NCI-H2107 treated with DMSO at 0.1 percent for 48 hours (cell line): ENCODE results near the gene GLP1R.

Source experiments
- DNase-seq: peaks from one replicate; lab custom pipeline; 2025; ENCODE audit not compliant: unreplicated experiment; lab: John Stamatoyannopoulos, UW

GLP1R gene

DNA sequence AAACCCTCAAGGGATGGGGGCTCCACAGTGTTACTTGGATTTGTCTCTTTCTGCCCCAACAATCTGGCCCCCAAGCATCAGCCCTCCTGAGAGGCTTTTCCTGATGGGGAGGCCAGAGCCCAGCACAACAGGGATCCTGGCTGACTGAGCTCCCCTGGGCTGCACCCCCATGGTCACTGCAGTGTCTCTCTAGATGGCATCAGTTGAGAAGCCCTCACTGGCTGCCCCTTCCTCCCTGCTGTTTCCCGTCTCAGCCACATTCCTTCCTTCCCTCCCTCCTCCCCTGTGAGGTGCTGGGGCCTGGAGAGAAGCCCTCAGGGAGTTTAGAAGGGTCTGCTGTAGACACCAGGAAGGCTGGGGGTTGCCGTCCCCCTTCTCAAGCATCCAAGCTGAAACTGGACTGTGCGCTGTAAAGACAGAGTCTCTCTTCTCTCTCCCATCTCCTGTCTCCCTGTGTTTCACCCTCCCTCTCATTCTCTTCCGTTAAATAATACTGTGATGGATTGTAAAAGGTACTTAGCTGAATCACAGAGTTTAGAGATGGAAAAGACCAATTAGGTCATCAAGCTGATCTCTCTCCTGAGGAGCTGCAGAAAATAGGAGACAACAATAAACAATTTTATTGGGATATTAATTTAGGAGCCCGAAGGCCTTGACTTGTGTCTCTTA lies 36.7 kb downstream of the GLP1R start:
- no peak for DNase-seq

DNA sequence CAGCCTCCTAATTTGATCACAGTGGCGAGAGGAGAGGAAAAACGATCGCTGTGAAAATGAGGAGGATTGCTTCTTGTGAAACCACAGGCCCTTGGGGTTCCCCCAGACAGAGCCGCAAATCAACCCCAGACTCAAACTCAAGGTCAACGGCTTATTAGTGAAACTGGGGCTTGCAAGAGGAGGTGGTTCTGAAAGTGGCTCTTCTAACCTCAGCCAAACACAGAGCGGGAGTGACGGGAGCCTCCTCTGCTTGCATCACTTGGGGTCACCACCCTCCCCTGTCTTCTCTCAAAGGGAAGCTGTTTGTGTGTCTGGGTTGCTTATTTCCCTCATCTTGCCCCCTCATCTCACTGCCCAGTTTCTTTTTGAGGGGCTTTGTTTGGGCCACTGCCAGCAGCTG lies 37.7 kb downstream of the GLP1R start:
- DNase-seq = no peak

DNA sequence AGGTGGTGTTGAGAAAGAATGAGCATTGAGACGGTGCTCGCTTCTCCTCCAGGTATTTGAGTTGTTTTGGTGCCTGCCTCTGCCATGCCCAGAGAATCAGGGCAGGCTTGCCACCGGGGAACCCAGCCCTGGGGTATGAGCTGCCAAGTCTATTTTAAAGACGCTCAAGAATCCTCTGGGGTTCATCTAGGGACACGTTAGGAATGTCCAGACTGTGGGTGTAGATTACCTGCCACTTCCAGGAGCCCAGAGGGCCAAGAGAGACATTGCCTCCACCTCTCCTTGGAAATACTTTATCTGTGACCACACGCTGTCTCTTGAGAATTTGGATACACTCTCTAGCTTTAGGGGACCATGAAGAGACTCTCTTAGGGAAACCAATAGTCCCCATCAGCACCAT lies 38.1 kb downstream of the GLP1R start:
- DNase-seq = no peak

GRCh38 chr6:39087197-39087596 lies 38.6 kb downstream of the GLP1R start:
- DNase-seq = no peak

DNA sequence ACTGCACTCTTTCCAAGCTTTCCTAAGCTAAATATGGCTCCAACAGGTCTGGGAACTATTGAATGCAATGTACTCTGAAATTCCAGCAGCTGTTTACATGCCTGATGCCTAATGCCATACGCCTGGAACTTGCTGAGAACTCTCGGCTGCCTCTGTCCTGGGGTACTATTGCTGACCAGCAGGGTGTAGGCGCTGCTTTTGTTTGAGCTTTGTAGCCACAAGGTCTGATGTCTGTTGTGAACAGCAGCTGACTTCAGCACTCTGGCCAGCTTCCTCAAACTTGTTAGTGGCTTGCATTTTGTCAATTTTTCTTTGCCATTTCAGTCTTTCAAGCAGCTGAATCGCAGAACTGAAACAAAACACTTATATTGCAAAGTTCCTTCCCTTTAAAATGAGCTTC lies 39.8 kb downstream of the GLP1R start:
- DNase-seq = no peak

DNA sequence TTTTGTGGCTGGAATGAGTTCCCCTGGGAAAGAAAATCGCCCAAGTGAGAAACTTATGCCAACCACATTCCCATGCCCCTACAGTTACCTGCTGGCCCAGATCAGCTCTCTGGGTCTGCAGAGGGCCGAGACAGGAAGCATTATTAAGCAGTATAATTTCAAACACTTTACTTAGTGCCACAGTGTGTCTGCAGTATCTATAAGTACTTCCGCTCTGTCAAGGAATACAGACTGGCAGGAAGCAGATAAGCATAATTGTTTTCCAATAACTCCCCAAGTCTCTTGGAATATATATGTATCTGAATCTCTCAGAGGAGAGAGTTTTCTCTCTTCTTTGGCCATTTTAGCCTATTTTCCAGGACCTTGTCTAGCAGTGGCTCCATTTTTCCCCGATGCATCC lies 41.5 kb downstream of the GLP1R start:
- no peak for DNase-seq

DNA sequence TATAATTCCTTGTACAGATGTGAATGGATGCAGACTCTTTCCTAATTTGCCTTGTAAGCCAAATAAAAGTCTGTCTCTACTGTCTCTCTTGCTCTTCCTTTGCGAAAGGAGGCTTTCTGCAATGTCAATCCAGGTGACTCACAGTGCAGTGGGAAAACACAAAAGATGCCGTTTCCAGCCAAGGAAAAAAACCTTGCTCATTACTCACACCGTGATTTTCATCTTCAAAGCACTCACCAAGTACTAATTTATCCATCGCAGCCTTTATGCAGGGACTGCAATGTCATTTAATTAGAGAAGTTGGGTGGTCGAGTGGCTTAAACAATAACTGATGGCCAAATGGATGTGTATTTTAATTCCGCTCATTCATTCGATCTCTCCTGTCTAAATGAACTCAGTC lies 42.6 kb downstream of the GLP1R start:
- DNase-seq = no peak

DNA sequence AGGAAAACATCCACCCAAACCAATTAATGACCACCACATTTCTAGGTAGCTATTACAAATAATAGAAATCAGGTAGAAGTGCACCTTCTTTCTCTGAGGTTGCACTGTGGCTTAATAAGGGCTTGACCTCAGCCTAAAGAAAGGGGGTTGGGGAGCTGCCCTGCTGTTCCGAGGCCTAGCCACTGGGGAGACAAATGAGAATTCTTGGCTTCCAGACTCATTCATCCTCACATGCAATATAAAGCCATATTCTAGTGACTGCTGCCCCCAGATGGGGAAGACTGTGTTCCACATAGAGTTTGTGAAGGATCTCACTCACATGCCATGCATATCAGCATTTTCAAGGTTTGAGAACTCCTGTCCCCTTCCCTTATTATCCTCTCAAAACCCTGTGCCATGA lies 43.5 kb downstream of the GLP1R start:
- DNase-seq = no peak

- DNase-seq = no peak
These were observed 44.6 kb downstream of the GLP1R start for GRCh38 chr6:39093149-39093708.

DNA sequence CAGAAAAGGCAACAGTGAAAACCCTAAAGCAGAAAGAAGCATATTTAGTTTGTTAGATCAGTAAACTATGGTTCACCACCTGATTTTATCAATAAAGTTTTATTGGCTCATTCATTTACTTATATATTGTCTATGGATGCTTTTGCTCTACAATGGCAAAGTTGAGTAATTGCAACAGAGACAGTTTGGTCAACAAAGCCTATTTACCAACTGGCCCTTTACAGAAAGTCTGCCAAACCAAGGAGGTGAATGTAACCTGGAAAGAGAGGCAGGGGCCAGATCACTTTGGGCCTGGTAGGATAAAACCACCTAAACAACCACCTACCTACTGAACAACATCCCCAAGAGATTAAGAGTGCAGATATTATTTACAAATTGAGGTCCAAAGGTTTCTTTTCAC lies 47.0 kb downstream of the GLP1R start:
- no peak for DNase-seq

GRCh38 chr6:39100358-39100757 lies 51.8 kb downstream of the GLP1R start:
- DNase-seq = no peak

- no peak for DNase-seq
These were observed 53.7 kb downstream of the GLP1R start for GRCh38 chr6:39102071-39102820.

DNA sequence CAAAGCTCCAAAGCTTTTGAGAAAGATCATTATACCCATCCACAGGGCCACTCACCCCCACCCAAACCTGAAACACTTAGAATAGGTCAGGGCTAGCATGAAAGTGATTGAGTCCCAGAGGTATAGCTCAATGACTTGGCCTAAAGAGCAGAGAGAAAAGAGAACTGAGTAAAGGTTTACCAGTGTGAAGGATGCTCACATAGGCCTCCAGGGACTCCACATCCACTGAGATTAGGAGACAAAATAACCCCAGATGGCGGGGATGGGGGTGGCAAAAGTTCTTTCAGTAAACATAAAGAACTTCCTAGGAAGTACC lies 54.2 kb downstream of the GLP1R start:
- DNase-seq = no peak

GRCh38 chr6:39104528-39104927 lies 55.9 kb downstream of the GLP1R start:
- no peak for DNase-seq

GRCh38 chr6:39107034-39107433 lies 58.5 kb downstream of the GLP1R start:
- no peak for DNase-seq

DNA sequence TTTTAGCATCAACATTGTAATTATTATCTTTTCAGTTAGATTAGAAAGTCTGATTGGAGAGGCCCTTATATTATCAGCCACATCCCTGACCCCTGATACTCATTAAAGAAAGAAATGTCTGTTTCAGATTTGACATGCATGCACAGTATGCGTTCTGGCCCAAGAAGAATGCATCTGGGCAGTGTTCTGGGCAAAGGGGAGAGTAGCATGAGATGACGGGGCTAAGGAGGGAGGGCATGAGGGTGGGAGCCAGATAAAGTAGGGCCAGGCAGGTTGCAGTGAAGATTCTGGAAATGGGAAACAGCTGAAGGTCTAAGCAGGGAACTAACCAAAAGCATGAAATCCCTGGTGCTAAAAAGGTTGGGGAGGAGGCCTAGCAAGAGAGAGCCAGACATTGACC lies 59.1 kb downstream of the GLP1R start:
- DNase-seq = no peak

DNA sequence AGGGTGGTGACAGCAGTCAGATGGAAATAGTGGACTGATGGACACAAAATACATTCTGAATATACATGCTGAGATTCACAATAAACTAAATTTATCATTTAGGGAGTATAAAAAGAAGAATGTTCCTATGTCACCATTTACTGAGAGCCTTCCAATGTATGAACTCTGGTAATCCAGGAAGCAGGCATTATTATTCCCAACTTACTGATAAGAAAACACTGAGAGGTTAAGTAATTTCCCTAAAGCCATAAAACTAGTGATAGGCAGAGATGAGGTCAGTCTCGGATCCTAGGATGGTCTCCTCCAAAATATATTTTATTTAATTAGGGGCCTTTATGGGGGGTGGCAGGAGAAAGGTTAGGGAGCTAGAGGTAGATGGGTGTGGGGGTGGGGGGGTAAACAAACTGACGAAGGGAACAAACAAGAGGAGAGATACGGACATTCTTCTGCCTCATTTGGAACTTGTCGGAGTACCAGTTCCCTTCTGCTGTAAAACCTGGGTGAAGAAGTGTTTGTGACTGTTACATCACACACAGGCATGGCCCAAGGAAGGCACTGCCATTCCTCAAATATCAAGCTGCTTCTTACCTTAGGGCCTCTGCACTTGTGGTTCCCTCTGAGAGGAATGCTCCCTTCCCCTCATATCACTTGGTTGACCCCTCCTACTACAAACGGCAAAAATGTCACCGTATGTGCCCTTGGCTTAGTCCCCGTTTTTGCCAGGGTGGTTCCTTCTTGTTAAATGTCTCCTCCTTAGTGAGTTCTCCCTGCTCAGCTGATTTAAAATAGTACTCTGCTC lies 59.7 kb downstream of the GLP1R start:
- DNase-seq = no peak

DNA sequence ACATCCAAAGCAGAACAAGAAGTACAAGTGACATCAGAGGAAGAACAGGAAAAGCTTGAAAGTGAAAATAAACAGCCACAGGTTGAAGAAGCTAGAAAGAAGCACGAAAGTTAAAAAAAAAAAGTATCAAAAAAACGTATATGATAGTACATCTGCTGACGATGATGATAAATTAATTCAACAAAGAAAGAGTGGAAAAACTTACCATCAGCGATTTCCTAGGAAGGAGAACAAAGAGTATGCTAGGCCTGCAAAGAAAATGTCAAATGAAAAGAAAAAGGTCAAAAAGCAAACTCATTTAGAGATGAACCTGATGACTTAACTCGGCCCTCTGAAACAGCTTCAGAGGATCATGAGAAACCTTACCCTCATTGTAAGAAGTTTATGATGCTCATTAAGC lies 62.7 kb downstream of the GLP1R start:
- DNase-seq = no peak

DNA sequence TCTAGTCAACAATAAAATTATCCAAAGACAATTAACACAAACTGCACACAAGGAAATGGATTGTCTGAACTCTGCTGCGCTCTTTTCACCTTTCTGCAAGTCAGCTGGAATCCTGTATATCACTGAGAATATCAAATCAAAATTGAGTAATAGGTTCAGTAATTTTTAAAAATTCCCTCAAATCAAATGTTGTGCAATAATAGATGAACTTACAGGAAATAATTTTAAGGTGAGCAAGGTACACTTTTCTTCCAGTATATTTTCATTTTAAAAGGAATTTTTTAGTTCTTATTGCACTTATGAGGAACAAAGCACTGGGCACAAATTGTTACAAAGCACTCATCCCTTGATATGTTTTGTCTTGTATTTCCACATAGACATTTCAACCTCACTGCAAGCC lies 65.2 kb downstream of the GLP1R start:
- no peak for DNase-seq

DNA sequence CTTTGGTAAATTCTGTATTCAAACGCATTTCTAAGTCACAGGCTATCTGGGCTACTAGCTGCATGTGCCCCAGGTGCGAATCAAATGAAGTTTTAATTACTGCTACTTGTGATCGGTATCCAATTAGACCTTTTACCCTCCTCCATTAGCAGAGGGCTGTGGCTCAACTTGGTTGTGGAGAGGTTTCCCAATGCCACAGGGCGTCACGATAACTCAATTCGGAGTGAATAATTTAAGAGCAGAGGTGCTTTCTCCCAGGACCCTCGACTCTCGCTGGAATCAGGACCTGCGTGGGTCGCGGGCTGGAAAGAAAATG lies 65.8 kb downstream of the GLP1R start:
- no peak for DNase-seq

DNA sequence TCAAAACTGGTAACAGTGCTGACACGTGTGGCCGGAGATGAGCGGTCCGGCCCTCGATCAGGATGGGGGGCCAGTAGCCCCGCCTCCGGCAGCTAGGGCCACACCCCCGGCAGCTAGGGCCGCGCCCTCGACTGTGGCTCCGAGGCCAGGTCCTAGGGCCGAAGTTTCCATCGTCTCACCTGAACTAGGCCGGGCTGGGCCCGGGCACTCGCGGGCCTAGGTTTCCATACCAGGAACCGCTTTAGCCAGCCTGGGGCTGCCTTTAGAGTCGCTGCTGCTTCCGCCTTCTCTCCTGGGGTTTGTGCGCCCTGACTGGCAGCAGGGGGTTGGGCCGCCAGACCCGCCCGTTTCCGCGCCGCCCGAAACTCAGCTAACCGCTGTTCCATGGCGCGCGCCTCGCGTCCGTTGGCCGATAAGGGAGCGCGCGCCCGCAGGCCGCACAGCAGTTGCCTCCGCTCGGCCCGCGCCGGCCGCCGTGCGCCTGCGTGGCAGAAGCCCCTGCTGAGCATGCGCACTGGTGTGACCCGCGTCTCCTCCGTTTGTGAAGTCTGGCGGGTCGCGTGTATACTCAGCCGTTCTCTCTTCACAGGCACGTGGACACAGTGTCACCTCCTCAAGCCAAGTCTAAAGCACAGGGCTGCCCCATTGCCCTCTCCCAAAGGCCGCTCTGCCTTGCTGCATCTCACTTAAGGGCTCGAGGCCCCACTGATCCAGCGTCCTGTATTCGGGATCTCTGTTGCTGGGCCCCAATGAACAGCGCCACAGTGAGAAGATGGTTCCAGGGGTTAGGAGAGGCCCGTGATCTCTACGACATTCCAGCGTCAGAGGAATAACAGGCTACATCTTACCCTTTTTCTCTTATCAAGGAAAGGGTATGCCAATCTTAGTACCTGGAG lies 66.4 kb downstream of the GLP1R start, which contains the start of gene SAYSD1:
Gene SAYSD1, minus strand, starts transcription at position 483 of the 896 bp plus-strand sequence. Its CDS starts 97 bp downstream, at position 386.
- DNase-seq = peak; percentile 55
